Activated naive CD8-positive, alpha-beta T cell treated with anti-CD3 and anti-CD28 coated beads, Interleukin-2, amount 50 U/mL, for 16 hours (primary cell): ENCODE data around the gene CLN3.
"Not testable (repeated sequence)": the region's sequence is repeated elsewhere in the genome, so short reads cannot be mapped to it uniquely, and the experiment has no call there.

Experiments used
- DNase-seq: peaks from one replicate; pipeline ENCODE4 v3.0.0-alpha.2; 2020; ENCODE audit warnings: low read depth, low spot score

The CLN3 gene

DNA sequence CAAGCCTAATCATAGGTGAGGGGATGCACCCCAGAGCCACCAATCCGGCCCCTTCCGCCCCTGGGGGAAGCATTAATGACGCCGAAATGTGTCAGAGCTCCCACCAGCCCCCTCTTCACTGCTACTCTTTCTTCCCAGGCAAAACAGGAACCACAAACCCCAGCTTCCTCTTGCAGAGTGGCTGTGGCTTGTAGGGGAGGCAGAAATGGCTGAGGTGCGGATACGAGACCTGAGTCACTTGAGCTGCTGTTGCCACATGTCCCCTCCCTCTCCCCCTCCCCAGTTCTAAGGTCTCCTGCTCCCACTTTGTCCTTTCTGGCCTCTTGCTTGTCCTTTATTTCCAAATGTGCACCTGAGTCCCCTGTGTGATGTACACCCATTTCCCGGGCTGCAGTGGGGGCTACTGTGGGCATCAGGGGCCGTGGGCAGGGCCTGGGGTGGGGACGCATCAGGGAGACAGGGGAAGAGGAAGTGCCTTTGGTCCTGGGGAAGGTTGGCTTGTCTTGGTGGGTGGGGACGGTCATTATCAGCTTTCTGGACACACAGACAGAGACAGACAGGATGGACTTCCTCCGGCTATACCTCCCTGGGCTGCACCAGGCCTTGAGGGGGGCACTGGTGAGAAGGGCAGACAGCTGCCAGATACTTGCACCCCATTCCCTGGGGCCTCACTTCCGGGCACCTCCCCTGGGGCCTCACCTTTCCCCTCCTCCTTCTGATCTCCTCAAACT, 2.4 kb upstream of the CLN3 start, which contains the start of gene APOBR:
Gene APOBR (plus strand): TSS at position 523 of the 731 bp plus-strand sequence. CDS start 39 bp downstream, at position 562.
- peak; percentile 66 for DNase-seq

DNA sequence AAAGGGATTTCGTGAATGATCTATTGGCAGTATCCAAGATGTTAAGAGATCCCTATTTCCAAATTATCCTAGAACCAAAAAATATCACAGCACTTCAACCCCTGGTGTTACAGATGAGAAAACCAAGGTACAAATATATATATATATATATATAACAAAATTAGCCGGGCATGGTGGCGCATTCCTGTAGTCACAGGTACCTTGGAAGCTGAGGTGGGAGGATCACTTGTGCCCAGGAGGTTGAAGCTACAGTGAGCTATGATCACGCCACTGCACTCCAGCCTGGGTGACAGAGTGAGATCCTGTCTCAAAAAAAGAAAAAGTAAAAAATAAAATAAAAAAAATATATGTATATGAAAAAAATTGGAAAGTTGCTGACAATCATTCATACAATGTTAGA, 637 bp upstream of the CLN3 start:
- DNase-seq: no peak

DNA sequence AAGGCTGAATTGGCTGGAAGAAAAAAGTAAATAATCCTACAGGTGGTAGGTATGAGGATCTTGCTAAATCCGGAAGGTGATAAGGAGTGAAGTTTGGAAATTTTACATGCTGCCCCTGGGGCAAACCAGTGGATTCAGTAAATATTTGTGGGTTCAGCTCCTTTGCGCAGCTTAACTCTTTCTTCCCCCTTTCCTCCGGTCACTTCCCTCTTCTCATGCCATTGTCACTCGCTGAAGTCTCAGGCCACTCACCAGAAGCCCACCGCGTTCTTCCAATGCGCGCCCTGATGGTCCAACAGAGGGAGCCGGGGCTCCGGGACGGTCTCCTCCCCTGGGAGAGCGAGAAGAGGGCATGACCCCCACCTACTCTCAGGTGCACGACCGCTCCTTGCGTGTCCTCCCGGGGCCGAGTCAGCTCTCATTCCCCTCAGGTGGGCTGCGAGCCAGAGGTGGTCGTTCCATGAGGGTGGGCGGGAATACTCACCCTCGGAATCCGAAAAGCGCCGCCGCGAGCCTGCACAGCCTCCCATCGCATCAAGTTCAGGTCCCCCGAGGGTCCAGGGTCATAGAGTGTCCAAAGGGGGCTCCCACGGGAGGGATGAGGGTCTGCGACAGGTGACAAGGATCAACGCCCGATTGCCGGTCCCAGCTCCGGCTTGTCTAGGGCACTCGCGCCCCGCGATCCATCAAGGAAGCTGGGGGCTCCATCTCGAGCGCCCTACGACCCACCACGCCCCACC, 474 bp downstream of the CLN3 start:
- DNase-seq: no peak

DNA sequence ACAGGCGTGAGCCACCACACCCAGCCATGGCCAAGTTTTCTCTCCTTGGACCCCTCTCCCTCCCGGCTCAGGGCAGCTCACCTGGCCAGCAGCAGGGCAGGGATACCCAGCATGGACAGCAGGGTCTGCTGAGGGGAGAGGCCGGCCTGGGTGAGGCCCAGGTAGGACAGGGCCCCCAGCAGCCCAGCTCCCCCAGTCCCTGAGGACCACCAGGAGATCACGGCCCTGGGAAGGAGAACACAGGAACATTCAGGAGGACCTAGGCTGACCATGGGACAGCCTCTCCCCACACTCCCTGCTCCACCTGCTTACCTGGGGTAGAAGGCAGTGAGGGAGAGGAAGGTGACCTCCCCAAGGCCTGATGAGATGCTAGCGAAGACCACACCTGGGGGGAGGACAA, 5.6 kb downstream of the CLN3 start:
- DNase-seq: no peak

DNA sequence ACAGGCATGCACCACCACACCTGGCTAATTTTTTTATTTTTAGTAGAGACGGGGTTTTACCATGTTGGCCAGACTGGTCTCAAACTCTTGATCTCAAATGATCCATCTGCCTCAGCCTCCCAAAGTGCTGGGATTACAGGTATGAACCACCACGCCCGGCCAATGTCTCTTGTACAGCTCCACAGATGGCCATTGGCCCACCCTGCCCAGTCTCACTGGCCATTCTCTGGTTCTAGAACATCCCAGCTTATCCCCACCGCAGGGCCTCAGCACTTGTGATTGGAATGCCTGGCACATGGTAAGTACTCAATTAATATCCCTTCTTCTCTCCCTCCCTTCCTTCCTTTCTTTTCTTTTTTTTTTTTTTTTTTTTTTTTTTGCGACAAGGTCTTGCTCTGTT, 8.5 kb downstream of the CLN3 start:
- not testable (repeated sequence) for DNase-seq

DNA sequence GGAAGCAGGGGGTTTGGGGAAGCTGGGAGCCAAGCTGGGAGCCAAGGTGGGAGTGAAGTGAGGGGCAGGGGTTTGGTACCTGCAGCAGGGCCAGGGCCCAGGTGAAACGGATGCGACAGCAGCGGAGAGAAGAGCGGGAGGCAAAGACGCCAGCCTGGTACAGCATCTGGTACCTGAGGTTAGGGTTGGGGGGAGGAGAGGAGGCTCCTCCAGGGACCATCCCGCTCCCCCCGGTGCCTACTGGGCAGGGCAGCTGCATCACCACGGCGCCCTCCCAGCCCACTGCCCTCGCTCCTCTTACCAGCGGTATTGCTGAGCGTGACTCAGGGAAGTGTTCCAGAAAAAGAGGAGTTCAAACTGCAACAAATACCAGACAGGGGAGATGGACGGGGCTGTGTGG, 9.8 kb downstream of the CLN3 start:
- DNase-seq: no peak

DNA sequence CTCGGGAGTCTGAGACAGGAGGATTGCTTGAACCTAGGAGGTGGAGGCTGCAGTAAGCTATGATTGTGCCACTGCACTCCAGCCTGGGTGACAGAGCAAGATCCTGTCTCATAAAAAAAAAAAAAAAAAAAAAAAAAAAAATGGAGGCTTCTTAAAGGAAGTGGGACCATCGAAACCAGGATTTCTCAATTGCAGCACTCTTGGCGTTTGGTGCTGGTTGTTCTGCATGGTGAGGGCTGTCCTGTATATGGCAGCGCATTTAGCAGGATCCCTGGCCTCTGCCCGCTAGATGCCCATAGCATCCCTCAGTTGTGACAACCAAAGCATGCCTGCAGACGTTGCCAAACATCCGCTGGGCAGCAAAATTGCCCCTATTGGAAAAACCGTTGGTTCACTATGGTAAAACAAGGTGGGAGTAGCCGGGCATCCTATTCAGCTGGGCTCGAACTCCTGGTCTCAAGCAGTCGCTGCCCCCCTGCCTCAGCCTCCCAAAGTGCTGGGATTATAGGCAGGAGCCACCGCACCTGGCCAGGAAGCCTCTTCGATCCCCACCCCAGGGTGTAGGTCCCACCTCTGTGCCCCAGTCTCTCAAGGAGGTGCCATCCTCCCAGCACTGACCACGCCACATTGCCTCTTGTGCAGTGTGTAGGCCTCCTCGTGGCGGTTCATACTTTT, 13.2 kb downstream of the CLN3 start:
- no peak for DNase-seq

DNA sequence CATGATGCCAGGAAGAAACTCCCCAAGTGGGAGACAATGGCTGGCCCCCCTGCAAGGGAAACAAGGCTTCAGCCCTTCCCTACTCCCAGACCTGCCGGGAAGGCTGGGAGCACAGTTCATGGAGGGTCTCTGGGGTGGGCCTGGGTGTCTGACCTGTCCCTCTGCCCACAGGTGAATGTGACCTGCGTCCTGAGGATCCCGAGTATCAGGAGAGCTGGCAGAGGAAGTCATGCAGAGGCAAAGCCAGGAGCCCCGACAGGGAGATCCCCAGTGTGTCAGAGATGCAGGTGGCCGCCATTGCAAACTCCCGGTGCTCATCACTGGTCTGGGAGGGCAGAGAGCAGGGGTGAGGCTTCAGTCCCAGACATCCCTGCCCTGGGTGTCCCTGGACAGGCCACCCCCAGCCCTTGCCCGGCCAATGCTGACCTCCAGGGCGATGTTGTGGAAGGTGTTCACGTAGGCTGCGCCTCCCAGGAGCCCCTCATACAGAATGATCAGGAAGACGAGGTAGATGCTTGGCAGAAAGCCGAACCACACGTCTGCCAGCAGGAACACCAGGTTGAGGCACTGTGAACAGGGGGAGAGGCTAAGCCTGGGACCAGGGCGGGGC, 14.5 kb downstream of the CLN3 start:
- no peak for DNase-seq

DNA sequence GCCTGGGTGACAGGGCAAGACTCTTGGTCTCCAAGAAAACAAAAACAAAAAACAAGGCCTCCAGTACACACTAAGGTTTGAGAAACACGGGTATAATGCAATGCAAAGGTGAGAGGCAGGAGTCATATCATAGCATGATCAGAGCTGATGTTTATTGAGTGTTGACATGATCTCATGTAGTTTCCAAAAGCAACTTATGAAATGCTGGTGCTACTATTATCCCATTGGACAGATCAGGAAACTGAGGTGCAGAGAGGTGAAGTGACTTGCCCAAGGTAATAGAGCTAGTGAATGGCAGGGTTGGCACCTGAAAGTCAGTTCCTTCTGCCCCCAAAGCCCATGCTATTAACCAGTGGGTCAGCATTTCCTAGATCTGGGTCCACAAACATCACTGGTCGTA, 16.7 kb downstream of the CLN3 start:
- DNase-seq: no peak

DNA sequence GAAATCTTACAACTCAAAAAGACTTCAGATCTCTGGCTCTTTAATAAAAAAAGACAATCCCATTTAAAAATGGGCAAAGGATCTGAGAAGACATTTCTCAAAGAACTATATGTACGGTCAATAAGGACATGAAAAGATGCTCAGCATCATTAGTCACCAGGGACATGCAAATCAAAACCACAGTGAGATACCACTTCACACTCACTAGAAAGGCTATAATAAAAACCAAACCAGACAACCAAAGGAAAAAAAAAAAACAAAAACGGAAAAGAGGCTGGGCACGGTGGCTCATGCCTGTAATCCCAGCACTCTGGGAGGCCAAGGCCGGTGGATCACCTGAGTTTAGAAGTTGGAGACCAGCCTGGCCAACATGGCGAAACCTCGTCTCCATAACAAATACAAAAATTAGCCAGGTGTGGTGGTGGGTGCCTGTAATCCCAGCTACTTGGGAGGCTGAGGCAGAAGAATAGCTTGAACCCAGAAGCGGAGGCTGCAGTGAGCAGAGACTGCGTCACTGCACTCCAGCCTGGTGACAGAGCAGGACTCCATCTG, 18.1 kb downstream of the CLN3 start:
- DNase-seq: no peak

DNA sequence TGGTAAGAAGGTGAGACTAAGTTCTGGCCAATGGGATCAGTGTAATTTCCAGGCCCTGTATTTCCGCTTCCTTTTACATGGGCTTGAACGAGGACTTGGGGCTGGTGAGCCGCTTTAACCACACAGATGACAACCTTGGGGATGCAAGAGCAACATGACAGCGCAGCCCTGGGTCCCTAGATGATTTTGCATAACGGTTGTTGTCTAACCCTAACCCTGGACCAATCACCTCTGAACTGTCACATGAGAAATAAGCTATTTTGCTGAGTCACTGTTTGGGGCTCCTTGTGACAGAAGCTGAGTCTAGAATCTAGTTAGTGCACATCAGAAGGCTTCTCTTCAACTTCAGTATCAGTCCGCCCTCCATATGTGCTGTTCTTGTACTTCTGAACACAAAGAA, 44.8 kb downstream of the CLN3 start:
- DNase-seq: not testable (repeated sequence)

DNA sequence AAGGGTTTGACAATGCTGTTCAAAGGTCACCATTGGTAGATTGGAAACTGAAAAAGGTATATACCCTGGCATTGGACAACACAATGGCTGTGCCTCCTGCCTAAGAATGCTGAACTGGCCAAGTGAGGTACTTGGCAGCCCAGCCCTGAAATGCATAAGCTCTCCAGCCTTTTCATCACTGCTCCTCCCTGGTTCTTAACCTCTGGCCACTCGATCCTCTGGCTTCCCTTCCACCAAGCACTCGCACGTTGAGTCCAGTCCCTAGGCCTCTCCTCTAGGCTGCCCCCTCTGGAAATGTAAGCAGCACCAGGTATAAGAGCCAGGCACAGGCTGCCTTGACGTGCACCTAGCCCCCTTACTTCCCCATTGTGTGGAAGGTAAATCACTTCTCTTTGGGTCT, 45.5 kb downstream of the CLN3 start:
- not testable (repeated sequence) for DNase-seq

DNA sequence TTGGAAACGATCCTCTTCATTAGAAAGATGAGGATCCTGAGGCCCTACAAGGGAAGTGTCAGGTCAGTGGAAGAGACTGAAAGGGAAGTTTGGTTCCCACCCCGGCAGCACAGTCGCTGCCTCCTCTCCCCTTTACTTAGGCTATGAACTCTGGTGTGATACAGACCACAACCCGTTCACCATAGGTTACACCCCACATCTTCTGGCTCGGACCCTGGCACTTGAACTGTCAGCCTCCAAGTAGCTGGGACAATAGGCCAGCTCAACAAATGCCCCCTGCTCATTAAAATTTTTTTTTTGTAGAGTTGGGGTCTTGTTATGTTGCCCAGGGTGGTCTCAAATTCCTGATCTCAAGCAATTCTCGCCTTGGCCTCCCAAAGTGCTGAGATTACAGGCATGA, 47.9 kb downstream of the CLN3 start:
- not testable (repeated sequence) for DNase-seq

DNA sequence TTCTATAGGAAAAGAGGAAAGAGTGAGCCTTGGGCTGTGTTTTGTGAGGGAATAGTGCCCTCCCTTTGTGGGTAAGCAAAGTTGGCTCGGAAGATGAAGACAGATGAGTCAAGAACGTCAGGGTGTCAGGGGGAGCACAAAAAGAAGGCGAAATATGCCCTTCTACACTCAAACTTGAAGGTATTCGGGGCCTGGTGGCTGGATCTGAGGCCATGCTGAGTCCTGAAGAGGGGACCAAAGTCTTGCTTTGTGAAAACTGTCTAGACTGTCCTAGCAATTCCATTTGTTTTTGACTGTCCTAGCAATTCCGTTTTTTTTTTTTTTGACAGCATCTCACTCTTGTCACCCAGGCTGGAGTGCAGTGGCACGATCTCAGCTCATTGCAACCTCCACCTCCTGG, 53.0 kb downstream of the CLN3 start:
- not testable (repeated sequence) for DNase-seq

DNA sequence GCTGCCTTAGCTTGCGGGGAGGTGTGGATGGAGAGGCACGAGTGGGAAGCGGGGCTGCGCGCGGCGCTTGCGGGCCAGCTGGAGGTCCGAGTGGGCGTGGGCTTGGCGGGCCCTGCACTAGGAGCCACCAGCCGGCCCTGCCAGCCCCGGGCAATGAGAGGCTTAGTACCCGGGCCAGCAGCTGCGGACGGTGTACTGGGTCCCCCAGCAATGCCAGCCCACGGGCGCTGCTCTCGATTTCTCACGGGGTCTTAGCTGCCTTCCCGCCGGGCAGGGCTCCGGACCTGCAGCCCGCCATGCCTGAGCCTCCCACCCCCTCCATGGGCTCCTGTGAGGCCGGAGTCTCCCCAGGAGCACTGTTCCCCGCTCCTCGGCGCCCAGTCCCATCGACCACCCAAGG, 56.5 kb downstream of the CLN3 start:
- DNase-seq: not testable (repeated sequence)
